Activated CD4-positive, alpha-beta T cell treated with anti-CD3 and anti-CD28 coated beads for 48 hours (primary cell): ENCODE results near the gene RNU6-9.
"Not testable (repeated sequence)": the region's sequence is repeated elsewhere in the genome, so short reads cannot be mapped to it uniquely, and the experiment has no call there.

Experiments
- DNase-seq: peaks from one replicate; pipeline ENCODE4 v3.0.0-alpha.2; 2020

RNU6-9 gene

DNA sequence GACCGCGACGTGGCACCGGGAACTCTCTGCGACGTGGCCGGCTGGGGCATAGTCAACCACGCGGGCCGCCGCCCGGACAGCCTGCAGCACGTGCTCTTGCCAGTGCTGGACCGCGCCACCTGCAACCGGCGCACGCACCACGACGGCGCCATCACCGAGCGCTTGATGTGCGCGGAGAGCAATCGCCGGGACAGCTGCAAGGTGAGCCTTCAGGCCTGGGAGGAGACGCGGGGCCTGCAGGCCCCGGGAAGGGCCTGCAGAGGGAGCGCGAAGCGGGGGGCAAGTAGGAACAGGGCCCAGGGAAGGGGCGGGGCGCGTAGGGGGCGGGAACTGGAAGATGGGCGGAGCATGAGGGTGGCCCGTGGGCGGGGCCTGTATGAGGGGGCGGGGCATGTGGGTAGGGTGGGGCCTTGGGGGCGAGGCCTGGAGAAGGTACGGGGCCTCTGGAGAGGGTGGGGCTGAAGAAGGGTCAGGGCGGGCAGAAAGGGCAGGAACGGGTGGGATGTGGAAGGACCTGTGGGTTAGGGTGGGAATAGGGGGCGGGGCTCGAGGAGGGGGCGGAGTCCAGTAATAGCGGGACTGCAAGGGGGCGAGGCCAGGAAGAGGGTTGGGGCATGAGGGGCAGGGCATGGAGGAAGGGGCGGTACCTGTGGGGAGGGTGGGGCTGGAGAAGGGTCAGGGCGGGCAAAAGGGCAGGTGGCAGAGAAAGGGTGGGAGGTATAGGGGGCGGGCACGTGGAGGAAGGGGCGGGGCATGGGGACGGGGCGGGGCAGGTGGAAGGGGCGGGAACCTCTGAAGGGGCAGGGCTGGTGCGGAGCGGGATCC lies 31.3 kb upstream of the RNU6-9 start:
- peak; percentile 83 for DNase-seq

DNA sequence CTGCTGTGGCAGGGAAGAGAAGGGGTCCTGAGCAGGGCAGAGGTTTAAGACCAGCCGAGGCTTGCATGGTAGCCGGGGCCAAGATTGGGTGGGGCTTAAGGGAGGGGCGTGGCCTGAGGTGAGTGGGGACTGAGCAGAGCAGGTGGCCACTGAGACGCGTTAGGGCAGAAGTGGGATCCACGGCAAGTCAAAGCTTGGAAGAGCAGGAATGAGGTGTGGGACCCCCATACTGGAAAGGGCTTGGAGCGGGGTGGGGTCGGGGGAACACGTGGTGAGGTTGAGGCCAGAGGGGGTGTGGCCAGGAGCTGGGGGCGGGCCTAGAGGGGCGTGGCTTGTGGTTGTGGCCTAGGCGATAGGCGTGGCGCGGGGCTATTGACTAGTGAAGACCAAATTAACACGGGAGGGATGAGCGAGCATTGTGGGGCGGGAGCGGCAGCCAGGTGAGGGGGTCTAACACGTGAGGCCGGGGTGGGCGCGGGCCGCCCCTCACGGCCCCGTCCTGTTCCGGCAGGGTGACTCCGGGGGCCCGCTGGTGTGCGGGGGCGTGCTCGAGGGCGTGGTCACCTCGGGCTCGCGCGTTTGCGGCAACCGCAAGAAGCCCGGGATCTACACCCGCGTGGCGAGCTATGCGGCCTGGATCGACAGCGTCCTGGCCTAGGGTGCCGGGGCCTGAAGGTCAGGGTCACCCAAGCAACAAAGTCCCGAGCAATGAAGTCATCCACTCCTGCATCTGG lies 30.5 kb upstream of the RNU6-9 start:
- peak; percentile 90 for DNase-seq

DNA sequence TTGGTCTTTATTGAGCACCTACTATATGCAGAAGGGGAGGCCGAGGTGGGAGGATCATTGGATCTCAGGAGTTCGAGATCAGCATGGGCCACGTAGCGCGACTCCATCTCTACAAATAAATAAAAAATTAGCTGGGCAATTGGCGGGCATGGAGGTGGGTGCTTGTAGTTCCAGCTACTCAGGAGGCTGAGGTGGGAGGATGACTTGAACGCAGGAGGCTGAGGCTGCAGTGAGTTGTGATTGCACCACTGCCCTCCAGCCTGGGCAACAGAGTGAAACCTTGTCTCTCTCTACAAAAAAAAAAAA lies 30.0 kb upstream of the RNU6-9 start:
- DNase-seq, result no peak

DNA sequence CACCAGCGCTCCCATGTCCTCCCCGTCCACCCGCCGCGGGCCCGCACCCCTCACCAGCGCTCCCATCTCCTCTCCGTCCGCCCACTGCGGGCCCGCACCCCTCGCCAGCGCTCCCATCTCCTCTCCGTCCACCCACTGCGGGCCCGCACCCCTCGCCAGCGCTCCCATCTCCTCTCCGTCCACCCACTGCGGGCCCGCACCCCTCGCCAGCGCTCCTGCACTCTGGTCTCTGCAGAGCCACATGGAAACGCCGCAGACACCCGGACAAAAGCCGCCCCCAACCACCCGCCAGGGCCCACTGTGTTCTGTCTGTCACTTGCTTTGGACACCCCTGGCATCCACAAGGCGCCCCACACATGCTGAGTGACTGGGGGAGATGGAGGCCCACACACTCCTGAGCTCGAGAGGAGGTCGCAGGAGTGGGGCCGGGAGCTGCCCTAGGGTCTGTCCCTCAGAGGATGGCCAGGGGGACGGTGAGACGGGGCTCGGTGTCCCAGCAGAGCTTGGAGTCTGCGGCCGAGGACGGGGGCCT lies 26.4 kb upstream of the RNU6-9 start:
- DNase-seq, result no peak

DNA sequence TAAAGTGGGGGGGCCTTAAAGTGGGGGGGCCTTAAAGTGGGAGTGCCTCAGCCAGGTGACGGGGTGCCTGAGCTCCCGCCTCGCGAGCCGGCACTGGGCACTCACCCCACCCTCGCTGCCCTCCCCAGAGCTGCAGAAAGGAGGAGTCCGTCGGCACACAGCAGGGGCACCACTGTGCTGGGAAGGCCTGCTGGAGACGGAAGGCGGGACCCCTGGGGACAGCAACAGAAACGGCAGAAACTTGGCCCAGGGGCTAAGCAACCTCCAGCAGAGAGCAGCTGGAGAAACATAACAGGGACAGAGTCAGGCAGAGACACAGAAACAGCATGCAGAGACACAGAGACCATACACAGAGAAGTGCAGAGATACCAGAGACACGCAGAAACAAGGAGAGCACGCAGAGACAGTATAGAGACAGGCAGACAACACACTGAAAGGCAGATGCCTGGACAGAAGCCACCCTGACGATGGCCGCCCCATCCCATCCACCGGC lies 25.9 kb upstream of the RNU6-9 start:
- no peak for DNase-seq

DNA sequence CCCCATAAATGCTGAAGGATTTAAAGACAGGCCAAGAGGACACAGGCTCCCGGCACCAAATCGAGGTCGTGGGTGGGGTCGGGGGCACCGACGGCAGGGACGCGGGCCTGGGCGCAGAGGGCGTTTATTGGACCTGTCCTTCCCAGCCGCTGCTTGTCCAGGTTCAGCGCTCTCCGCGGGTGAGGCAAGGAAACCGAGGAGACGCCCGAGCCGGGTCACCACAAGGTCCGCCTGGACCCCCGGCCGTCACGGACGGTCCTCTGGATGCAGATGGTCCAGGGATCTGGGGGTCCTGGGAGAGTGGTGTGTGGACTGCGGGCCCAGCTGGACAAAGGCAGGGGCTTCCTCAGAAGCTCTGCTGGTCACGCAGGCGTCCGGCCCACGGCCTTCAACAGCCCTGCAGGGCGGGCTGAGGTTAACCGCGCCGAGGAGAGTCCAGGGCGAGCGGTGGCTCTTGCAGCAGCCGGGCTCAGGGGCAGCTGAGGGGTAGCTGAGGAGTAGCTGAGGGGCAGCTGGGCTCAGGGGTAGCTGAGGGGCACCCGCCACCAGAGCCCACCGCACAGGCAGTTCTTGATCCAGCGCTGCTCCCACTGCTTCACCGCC lies 25.3 kb upstream of the RNU6-9 start:
- no peak for DNase-seq

DNA sequence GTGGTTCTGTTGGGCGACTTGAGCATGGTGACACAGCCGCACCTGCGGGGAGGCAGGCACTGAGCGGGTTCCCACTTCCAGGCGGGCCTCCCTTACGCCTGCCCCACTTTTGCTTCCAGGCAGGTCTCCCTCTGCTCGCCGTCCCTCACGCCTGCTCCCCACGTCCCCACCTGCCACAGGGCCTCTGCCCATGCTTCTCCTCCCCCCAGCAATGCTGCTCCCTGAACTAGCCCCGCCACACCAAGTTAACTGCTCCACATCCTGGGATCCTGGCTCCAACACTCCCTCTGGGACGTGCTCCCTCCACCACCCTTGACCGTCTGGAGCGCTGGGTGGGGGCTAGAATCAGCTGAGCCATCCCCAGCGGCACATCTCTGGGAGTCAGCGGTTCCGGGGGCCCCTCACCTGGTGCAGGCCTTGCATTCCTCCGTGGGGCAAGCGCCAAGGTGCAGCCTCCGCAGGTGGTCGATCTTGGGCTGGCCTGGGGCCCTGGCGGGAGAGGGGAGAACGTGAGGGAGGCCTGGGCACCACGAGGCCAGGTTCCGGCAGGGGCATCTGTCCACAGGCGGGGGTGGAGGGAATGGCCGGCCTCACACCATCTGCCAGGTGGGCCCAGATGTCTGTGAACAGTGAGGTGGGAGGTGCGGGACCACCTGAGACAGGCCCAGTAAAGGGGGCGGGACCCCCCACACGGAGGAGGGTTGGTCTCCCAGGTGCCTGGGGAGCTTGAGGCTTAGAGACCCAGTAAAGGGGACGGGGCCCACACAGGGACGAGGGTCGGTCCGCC lies 24.6 kb upstream of the RNU6-9 start:
- no peak for DNase-seq

DNA sequence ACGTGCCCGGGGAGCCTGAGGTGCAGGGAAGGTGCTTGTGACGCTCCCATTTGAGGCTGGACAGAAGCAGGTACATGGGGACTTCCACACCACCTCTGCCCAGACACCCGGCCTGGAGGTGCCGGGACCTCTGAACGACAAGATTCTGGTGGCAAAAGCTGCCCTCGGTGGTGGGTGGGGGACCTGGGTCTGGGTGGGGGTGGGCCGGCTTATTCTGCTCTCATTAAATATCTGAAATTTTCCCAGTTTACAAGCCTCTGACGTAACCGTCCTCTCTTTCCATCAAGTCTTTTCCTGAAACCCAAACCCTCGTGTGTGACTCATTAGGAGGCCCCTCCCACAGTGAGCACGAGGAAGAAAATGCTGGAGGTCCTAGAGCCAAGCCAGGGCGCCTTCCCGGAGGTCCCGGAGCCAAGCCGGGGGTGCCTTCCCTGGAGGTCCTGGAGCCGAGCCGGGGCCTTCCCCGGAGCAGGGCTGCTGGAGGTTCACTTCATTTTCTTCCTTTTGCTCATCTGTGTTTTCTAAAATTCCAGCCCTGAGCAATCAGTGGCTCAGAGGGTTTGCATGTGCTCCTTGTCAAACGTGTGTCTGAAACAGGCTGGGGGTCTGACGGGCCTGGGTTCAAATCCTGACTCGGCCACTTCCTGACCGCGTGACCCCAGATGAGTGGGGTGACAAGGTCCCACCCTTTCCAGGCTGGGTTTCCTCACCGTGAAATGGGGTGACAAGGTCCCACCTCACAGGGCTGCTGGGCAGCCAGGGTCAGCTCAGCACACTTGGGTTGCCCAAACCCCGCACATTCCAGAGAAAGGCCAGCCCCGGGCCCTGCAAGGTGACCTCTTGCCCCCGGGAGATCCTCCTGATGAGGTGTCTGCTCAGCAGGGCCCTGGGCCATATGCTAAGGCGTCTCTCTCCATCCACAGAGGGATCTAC lies 23.8 kb upstream of the RNU6-9 start:
- DNase-seq, result no peak

DNA sequence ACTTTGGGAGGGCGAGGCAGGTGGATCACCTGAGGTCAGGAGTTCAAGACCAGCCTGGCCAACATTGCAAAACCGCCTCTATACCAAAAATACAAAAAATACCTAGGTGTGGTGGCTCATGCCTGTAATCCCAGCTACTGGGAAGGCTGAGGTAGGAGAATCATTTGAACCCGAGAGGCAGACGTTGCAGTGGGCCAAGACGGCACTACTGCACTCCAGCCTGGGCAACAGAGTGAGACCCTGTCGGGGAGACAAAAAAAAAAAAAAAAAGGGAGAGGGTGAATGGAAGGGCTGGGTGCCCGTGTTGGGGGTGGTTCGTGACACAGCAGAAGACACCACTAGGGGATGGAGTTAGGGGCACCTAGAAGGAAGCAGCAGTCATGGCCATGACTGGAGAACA lies 23.0 kb upstream of the RNU6-9 start:
- DNase-seq, result no peak

DNA sequence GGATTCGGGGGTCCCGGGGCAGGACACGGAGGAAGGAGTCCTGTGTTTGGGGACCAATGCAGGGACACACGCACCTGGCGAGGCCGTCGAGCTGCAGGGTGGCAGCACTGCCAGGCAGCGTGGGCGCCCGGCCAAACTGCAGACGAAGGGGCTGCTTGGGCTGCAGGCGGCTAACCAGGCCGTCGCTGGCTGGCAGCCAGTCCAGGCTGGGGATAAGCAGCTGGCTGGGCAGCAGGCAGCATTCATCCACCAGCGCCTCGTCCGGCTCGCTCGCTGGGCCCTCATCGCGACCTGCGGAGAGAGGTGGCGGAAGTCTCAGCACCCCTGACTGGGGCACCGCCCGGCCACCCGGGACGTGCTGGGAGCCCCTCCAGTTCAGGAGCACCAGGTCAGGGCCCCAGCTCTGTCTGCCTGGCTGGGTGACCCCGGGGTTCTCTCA lies 22.3 kb upstream of the RNU6-9 start:
- DNase-seq, result no peak

DNA sequence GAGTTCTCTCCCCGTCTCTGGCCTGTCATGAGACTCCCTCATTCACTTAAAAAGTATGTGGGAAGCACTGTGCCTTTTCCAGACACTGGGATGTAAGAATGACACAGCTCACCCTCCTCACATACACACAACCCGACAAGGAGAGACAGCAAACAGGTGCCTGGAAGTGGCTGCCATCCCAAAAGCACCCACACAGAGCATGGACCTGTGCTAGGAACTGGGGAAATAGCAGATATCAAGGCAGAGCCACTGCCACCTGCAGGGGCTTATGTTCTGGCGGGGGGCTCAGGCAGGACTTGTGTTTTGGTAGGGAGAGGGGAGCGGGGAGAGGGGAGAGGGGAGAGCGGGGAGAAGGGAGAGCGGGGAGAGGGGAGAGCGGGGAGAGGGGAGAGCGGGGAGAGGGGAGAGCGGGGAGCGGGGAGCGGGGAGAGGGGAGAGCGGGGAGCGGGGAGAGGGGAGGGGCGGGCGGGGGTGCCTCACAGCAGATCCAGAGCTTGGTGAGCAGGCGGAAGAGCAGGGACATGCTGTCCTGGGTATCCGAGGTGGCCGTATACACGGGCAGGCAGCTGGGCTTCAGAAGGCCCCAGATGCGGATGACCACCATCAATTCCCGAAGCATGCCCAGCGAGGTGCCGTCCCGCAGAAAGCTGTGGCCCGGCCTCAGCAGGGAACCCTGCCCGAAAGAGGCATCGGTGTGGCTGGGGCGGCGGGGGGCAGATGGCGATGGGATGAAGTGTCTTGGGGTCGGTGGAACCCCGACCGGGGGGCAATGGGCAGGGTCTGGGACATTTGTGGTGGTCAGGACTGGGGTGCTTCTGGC lies 21.6 kb upstream of the RNU6-9 start:
- DNase-seq, result peak; percentile 34

DNA sequence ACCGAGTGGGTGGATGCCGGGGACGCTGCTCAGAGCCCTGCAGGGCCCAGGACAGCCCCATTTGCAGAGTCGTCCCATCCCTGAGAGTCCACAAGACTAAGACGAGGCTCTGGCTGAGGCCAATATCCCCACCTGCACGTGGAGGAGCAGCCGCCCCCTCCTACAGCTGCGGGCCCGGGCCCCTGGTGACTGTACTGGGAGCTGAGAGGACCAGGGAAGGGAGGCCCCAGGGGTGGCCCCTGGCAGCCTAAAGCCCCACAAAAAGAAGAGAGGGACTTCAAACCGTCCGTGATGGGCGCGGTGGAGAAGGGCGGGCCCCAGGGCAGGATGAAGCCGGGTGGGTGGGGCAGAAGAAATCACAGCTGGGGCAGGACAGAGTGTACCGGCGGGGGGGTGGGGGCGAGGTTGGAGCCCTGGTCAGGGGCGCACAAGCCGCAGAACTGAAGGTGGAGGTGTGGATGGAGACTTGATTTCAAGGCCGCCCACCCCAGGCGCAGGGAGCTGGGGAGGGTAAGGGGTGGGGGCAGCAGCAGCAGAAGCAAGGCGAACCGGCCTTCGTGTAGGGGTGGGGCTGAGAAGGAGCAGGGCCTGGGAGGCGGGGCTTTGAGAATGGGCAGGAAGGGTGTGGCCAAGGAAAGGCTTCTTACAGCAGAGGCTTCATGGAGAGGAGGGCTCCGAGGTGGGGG lies 20.9 kb upstream of the RNU6-9 start:
- peak; percentile 91 for DNase-seq

DNA sequence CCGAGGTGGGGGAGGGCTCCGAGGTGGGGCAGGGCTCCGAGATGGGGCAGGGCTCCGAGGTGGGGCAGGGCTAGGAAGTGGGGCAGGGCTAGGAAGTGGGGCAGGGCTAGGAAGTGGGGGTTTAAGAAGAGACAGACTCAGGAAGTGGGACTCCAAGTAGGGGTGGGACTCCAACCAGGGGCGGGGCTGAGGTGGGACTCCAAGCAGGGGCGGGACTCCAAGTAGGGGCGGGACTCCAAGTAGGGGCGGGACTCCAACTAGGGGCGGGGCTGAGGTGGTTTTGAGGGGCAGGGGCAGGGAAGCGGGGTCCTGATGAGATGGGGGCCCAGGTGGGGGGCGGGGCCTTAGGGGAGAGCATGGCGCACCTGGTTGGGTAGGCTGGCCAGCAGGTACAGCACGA lies 20.2 kb upstream of the RNU6-9 start:
- peak; percentile 78 for DNase-seq

DNA sequence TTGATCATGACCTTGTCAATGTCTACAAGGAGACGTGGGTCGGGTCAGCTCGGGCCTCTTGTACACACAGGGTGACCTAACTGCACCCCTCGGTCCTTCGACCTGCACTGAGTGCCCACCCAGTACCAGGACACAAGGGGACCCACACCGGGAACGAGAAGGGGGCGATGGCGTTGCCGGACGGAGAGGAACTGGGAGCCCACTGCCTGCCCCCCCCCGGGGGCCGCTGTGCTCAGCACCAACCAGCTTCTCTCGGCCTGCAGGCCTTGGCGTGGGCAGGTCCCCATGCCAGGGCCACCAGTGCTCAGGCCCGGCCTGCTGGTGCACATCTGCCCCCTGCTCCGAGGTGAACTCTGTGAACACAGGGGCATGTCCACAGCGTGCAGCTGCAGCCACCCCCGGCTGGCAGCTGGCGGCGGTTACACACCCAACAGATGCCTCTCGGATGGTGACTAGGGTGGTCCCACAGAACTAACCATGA lies 19.7 kb upstream of the RNU6-9 start:
- DNase-seq, result no peak

DNA sequence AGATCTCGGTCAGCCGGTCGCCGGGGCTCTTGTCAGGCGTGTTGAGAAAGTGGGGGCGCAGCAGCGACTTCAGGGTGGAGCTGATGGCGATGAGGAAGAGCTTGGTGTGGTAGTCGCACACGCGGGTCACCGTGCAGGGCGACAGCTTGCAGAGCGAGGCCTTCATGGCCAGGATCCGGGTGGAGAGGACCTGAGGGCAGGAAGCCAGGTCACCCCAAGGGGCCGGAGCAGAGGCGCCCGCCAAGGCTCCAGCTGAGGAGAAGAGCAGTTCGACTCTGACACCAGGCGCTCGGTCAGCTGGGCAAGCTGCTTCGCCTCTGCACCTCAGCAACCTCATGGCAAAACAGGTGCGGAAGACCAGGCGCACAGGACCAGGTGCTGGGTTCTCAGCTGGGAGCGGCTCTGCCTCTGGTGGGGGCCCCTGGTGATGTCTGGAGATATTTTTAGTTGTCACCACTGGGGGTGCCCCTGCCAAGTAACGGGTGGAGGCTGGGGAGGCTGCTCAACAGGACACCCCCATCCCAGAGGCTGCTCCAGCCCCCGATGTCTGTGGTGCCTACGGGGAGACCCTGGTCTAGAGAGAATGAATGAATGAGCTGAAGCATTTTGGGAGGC lies 17.9 kb upstream of the RNU6-9 start:
- no peak for DNase-seq

DNA sequence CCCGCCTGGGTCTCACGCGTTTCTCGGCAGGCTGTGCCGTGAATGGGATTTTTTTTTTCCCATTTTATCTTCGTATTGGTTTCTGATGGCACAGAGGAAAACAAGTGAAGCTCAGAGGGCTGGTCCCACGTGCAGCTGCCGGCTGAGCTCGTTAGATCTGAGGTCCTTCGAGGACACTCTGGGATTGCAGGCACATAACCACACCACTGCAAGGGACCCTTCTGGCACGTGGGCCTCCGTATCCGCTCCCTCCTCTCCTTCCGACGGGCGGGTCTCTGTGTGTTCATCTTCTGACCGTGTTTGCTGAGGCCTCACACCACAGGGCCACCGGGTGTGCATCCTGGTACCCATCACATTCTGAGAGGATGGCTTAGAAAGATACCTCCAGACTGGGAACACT lies 17.2 kb upstream of the RNU6-9 start:
- DNase-seq, result no peak

DNA sequence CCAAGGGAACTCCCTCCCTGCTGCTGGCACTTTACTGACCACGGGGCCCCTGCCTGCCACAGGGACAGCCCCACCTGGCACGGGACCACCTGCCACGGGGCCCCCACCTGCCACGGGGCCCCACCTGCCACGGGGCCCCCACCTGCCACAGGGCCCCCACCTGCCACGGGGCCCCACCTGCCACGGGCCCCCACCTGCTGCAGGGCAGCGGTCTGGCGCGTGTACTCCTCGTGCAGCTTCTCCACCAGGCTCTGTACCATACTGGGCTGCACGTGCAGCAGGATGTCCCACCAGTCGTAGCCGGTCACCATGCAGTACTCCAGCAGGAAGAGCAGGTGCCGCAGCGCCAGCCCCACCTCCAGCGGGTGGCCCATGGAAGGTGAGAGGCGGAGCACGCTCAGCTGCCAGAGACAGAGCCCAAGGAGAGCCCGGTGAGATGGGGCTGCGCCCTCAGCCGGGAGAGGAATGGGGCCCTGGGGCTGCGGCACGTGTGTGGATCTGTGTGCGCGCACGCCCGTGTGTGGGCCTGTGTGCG lies 16.4 kb upstream of the RNU6-9 start:
- no peak for DNase-seq

DNA sequence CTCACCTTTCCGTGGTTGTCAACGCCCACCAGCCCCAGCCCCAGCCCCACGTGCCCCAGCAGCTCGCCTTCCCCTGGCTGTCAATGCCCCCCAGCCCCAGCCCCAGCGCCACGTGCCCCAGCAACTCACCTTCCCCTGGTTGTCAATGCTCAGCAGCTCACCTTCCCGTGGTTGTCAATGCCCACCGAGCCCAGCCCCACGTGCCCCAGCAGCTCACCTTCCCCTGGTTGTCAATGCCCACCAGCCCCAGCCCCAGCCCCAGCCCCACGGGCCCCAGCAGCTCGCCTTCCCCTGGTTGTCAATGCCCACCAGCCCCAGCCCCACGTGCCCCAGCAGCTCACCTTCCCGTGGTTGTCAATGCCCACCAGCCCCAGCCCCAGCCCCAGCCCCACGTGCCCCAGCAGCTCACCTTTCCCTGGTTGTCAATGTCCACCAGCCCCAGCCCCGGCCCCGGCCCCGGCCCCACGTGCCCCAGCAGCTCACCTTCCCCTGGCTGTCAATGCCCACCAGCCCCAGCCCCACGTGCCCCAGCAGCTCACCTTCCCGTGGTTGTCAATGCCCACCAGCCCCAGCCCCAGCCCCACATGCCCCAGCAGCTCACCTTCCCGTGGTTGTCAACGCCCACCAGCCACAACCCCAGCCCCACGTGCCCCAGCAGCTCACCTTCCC lies 15.2 kb upstream of the RNU6-9 start:
- DNase-seq, result not testable (repeated sequence)
